Astrocyte of the spinal cord (primary cell): ENCODE results near the gene TP53AIP1.
"Not testable (repeated sequence)": the region's sequence is repeated elsewhere in the genome, so short reads cannot be mapped to it uniquely, and the experiment has no call there.

Source experiments
- DNase-seq: peaks from one replicate; pipeline ENCODE4 v3.0.0; 2011; ENCODE audit warnings: low read depth, low spot score
- H3K4me3 ChIP-seq: 2 replicates; pipeline ENCODE4 v1.5.1; 2011; ENCODE audit warnings: low read depth, mild to moderate bottlenecking, low read length, moderate library complexity
- CTCF ChIP-seq: IDR thresholded peaks from 2 replicates; pipeline ENCODE4 v1.5.1; 2012; ENCODE audit warnings: low read depth, mild to moderate bottlenecking, low read length, inconsistent platforms
- in situ Hi-C: cut with HindIII; loops from 2 replicates; pipeline ENCODE4 v1.10.0; 2017; ENCODE audit warnings: low sequenced_read_pairs

TP53AIP1 gene

GRCh38 chr11:128925250-128925600 lies 17.4 kb downstream of the TP53AIP1 start:
- no peak for TF ChIP-seq CTCF
- in situ Hi-C loops = no loop called here
- no peak for DNase-seq
- H3K4me3 ChIP-seq = no peak overlapping the region

- TF ChIP-seq CTCF = no peak
- no peak overlapping the region for H3K4me3 ChIP-seq
- in situ Hi-C loops = no loop called here
- no peak for DNase-seq
Observed at GRCh38 chr11:128924510-128925249, 18.0 kb downstream of the TP53AIP1 start.

- no peak for DNase-seq
- in situ Hi-C loops = no loop called here
- no peak overlapping the region for H3K4me3 ChIP-seq
- TF ChIP-seq CTCF = no peak
Observed at GRCh38 chr11:128924104-128924503, 18.6 kb downstream of the TP53AIP1 start.

- no peak overlapping the region for H3K4me3 ChIP-seq
- no peak for DNase-seq
- in situ Hi-C loops = no loop called here
- no peak for TF ChIP-seq CTCF
Observed at GRCh38 chr11:128921793-128922192, 20.9 kb downstream of the TP53AIP1 start.

GRCh38 chr11:128920666-128921065 lies 22.0 kb downstream of the TP53AIP1 start:
- in situ Hi-C loops = no loop called here
- TF ChIP-seq CTCF = no peak
- no peak overlapping the region for H3K4me3 ChIP-seq
- no peak for DNase-seq

GRCh38 chr11:128919635-128920034 lies 23.0 kb downstream of the TP53AIP1 start:
- DNase-seq, in situ Hi-C loops: not testable (repeated sequence)

GRCh38 chr11:128919216-128919615 lies 23.5 kb downstream of the TP53AIP1 start:
- in situ Hi-C loops = no loop called here
- no peak for DNase-seq
- no peak overlapping the region for H3K4me3 ChIP-seq
- no peak for TF ChIP-seq CTCF

More at GRCh38 chr11:128919635-128920034, 23.0 kb downstream of the TP53AIP1 start:
- not testable (repeated sequence) for H3K4me3 ChIP-seq
